ENCODE measurements around the gene SURF1. TPM values are rescaled to one million over a fixed set of nuclear protein-coding genes. Genes with fewer than 3 reads are reported as not detected.

The SURF1 gene
- total RNA-seq, 1 experiment from 2014 or later, result 71.7 TPM

GRCh38 chr9:133344071-133344470 lies 12.2 kb downstream of the SURF1 start:
- peaks cover 35 to 54% of the 10 kb centered on the region in 2 experiments for H3K36me3 ChIP-seq (ENCODE audit: control insufficient read depth in 1 of 2, insufficient read depth in 2 of 2, low read length in 2 of 2)
- TF ChIP-seq CBX3 (IDR thresholded peaks at IDR 0.05; ENCODE audit: low read depth), result no peak
- TF ChIP-seq POLR2A (IDR thresholded peaks at IDR 0.05; ENCODE audit: borderline replicate concordance, extremely low read depth, insufficient read depth, insufficient read length), result no peak
- TF ChIP-seq ATF3 (IDR thresholded peaks at IDR 0.05), result no peak
- TF ChIP-seq FOSL1 (IDR thresholded peaks at IDR 0.05; ENCODE audit: low read depth), result no peak
- TF ChIP-seq JUND (IDR thresholded peaks at IDR 0.05), result no peak
- TF ChIP-seq ZNF274 (IDR thresholded peaks at IDR 0.05; ENCODE audit: low read depth, low read length), result no peak
- no peak for TF ChIP-seq EGR1 (IDR thresholded peaks at IDR 0.05; ENCODE audit: low read depth)
- no peak for TF ChIP-seq SIN3A (IDR thresholded peaks at IDR 0.05; ENCODE audit: low read depth)
- TF ChIP-seq POLR2AphosphoS5 (IDR thresholded peaks at IDR 0.05; ENCODE audit: low read depth, low read length), result no peak
- TF ChIP-seq MAX (IDR thresholded peaks at IDR 0.05), result no peak
- TF ChIP-seq CTCF (IDR thresholded peaks at IDR 0.05 in 2 of 3, conservative IDR thresholded peaks at IDR 0.05 in 1 of 3; ENCODE audit: borderline replicate concordance in 1 of 3, insufficient read depth in 1 of 3, low read depth in 2 of 3, low read length in 2 of 3), result no peak
- ChIA-PET CTCF (no interaction called here), RAD21 (ENCODE audit: low non-redundant PET in 1 of 2, low total read pairs in 2 of 2, uncharacterized antibody in 2 of 2, unreplicated experiment in 2 of 2) (no interaction called here), POLR2A (no interaction called here)
- BruUV-seq (replicated peaks), result no TSS peak
- H3K9ac ChIP-seq (ENCODE audit: low read length), result no peak overlapping the region
- intact Hi-C loops (cut with micrococcal nuclease), result no loop called here
- H3K4me1 ChIP-seq (ENCODE audit: control insufficient read depth in 1 of 2, insufficient read depth in 2 of 2, low read length in 2 of 2), result peaks cover 6 to 11% of the 10 kb centered on the region in 2 experiments; a peak in 3 of 4 replicates
- H3K4me3 ChIP-seq (replicated peaks in 1 of 2; ENCODE audit: low read depth in 1 of 2, low read length in 2 of 2), result no peak overlapping the region
- no peaks in the 10 kb centered on the region for H3K9me3 ChIP-seq (ENCODE audit: control insufficient read depth in 1 of 2, insufficient read depth in 1 of 2, low read depth in 1 of 2, low read length in 2 of 2)
- no peak overlapping the region for H2AFZ ChIP-seq (ENCODE audit: low read depth, low read length, poor library complexity, severe bottlenecking)
- H3K4me2 ChIP-seq (ENCODE audit: low read length), result no peak overlapping the region
- no peaks in the 10 kb centered on the region for H4K20me1 ChIP-seq (ENCODE audit: insufficient read depth)
- DNase-seq (ENCODE audit: low read depth, low spot score) (no peak), ATAC-seq (no peak)
- H3K9me2 ChIP-seq (ENCODE audit: insufficient read depth), result no peaks in the 10 kb centered on the region
- peaks cover 37% of the 10 kb centered on the region for H3K79me2 ChIP-seq (ENCODE audit: insufficient read depth, low read length)
- no peak overlapping the region for H3K27ac ChIP-seq (ENCODE audit: low read depth, low read length)
- H3K27me3 ChIP-seq (ENCODE audit: insufficient read depth, low read length), result no peaks in the 10 kb centered on the region

All from HCT116 (cell line).